VCaP (cell line): ENCODE data around the gene PPP1R14B.

Experiments
- H3K27ac ChIP-seq: fragments of 450-650 bp; 2 replicates; pipeline ENCODE4 v1.5.1; 2017
- CTCF ChIP-seq: fragments of 450-650 bp; conservative IDR thresholded peaks from 2 replicates; pipeline ENCODE4 v1.5.1; 2017; ENCODE audit warnings: mild to moderate bottlenecking, moderate library complexity

Gene PPP1R14B

GRCh38 chr11:64267207-64267945 lies 20.6 kb upstream of the PPP1R14B start:
- peak overlapping the region; percentile 100 for H3K27ac ChIP-seq

GRCh38 chr11:64266339-64266738 lies 19.6 kb upstream of the PPP1R14B start:
- peak overlapping the region; percentile 100 for H3K27ac ChIP-seq
- TF ChIP-seq CTCF, result no peak

More at GRCh38 chr11:64267207-64267945, 20.6 kb upstream of the PPP1R14B start:
- no peak for TF ChIP-seq CTCF

GRCh38 chr11:64265176-64266160 lies 18.7 kb upstream of the PPP1R14B start:
- peak overlapping the region; percentile 100 for H3K27ac ChIP-seq
- no peak for TF ChIP-seq CTCF

GRCh38 chr11:64264371-64264852 lies 17.7 kb upstream of the PPP1R14B start:
- H3K27ac ChIP-seq, result peak overlapping the region; percentile 100
- TF ChIP-seq CTCF, result no peak

GRCh38 chr11:64263947-64264317 lies 17.2 kb upstream of the PPP1R14B start:
- peak overlapping the region; percentile 100; the same call in 1 of the 2 replicates for H3K27ac ChIP-seq
- no peak for TF ChIP-seq CTCF

- peak; percentile 56 for TF ChIP-seq CTCF
- peak overlapping the region; percentile 100; the same call in 1 of the 2 replicates for H3K27ac ChIP-seq
These were observed 16.5 kb upstream of the PPP1R14B start for GRCh38 chr11:64263021-64263946.
